SIG-M5 (cell line): ENCODE data around the gene CDPF1.
"Not testable (repeated sequence)": the region's sequence is repeated elsewhere in the genome, so short reads cannot be mapped to it uniquely, and the experiment has no call there.

Experiments used
- DNase-seq: peaks from one replicate; lab custom pipeline; 2025; lab: John Stamatoyannopoulos, UW

The CDPF1 gene

DNA sequence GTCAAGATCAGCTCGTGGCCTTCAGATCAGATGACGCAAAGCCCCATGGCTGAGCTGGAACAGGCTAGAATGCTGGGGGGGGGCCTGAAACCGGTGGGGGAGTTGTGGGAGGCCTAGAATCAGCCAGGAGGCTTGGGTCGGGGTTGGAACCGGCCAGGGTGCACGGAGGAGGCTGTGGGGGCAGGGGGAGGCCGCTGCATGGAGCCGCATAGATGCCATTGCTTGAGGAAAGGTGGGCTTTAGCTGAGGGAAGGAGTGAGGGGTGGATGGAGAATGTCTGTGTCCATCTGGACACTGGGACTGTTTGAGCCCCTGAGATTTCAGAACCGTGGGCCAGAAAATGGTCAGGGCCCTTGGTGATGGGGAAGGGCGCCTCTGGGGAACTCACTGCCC, 25.2 kb downstream of the CDPF1 start:
- no peak for DNase-seq

DNA sequence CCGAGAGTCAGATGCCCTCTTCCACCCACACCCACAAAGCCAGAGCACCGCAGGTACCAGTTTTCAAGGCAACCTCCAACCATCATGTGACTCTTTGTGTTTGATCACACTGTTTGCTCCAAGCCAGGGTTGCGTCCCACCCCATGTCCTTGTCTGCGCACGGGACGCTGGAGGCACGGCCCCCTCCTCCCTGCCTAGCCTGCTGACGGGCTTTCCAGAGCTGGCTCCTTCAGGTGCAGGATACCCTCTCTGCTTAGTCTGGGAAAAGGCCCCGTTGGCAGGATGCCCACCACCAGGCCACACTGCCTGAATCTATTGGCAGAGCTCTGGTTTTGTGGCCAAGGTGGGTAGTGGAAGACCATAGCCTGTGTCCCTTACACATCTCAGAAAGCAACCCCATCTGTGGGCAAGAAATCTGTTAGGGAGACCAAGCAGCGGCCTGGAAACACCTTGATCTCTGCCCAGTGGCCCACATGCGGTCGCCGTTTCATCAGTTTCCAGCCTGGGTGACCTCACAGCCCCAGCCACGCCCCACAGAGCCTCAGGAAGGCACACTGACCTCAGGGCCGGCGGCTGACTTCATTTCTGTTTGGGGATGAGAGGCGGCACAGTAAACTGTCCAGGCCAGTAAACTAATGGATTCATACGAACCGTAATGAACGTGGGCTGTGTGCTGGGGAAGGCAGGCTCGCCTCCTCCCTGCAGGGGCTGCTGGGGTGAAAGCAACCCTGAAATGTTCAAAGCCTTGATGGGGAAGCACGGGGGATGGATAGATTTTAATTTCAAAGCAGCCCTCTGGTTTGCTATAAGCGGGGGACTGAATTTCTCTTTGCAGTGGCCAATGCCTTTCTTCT, 25.8 kb downstream of the CDPF1 start:
- no peak for DNase-seq

DNA sequence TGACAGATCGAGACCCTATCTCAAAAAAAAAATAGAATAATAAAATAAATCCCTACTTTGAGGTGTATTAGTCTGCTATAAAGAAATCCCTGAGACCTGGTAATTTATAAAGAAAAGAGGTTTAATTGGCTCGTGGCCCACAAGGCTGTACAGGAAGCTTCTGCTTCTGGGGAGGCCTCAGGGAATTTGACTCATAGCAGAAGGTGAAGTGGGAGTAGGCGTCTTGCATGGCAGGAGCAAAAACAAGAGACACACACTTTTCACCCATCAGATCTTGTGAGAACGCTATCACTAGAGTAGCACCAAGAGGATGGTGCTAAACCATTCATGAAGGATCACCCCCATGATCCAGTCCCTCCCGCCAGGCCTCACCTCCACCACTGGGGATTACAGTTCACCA, 29.2 kb downstream of the CDPF1 start:
- DNase-seq: no peak

DNA sequence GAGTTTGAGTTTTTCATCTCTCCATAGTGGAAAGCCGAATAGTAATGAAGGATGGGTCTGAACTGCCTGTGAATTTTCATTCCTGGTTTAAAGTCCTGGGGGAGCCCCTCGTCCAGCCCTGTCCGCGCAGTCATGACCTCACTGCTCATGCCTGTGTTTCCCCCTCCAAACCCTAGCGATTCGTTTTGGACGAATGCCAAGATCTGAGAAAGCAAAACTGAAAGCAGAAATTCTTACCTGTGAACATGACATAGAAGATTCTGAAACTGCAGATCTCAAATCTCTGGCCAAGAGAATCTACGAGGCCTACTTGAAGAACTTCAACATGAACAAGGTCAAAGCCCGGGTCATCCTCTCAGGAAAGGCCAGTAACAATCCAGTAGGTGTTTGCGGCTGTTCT, 30.5 kb downstream of the CDPF1 start:
- DNase-seq: no peak

DNA sequence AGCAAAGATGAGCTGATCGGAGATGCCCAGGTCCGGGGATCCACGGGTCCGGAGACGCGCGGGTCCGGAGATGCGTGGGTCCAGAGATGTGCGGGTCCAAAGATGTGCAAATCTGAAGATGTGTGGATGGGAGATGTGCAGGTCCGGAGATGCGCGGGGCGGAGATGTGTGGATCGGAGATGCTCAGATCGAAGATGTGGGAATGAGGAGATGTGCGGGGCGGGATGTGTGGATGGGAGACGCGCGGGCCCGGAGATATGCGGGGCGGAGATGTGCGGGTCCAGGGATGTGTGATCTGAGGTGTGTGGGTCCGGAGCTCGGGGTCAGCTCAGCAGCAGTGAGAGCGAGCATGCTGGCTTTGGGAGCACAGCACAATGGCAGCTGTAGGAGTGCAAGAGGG, 35.5 kb downstream of the CDPF1 start:
- DNase-seq: no peak

DNA sequence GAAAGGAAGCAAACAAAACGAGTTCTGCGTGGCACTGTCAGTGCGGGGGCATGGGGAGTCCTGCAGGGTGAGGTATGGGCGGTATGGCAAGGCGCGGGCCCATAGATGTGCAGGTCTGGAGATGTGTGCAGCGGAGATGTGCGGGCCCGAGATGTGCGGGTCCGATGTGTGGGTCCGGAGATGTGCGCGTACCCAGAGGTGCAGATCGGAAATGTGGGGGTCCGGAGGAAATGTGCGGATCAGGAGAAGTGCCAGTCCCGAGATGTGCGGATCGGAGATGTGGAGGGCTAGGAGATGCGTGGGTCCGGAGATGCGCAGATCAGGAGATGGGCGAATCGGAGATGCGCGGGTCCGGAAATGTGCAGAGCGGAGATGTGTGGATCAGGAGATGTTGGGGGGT, 35.9 kb downstream of the CDPF1 start:
- no peak for DNase-seq

DNA sequence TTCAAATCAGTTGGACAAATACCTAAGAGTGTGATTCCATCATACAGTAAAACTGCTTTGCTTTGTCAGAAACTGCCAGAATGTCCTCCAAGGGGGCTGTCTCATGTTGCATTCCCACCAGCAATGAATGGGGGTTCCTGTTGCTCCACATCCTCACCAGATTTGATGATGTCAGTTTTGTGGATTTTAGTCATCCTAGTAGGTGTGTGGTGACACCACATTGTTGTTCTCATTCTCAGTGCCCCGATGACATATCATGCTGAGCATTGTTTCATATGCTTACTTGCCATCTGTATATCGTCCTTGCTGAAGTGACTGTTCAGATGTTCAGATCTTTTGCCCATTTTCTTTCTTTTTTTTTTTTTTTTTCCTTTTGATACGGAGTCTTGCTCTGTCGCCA, 37.0 kb downstream of the CDPF1 start:
- no peak for DNase-seq

DNA sequence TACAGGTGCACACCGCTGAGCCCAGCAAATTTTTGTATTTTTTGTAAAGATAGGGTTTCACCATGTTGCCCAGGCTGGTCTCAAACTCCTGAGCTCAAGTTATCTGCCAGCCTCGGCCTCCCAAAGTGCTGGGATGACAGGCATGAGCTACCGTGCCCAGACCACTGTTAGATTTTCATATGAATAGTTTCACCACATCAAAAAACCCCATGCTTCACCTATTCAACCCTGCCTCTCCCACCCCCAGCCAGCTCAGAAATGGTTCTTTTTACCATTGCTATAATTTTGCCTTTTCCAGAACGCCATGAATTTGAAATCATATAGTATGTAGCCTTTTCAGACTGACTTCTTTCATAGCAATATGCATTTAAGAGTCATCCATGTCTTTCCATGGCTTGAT, 37.9 kb downstream of the CDPF1 start:
- DNase-seq: no peak

DNA sequence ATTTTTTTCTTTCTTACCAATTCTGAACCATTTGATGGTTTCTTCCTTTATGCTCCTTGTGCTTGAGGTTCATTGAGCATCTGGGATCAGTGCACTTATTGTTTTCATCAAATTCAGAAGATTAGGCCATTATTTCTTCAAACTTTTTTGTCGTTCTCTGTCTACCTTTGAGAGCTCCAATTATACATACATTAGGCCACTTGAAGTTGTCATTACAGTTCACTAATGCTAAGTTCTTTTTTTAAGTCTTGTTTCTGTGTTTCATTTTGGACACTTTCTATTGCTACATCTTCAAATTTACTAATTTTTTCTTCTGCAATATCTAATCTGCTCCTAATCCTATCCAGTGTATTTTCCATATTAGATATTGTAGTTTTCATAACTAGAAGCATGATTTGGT, 40.8 kb downstream of the CDPF1 start:
- DNase-seq: no peak

DNA sequence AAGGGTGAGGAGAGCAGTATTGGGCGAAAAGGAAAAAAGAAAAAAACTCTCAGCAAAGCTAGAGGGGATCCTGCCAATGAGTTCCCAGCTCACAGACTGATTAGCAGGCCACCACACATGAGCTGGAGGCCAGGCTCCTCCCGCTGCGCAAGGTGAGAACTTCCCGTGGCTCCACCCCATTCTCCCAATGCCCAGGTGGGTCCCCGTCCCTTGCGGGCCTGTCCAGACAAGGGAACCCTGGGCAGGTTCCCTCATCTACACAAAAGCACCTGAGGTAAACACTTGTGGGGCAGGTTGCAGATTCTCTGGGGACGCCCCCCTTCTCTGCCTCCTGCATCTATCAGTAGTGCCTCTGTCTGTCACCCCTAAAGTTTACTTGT, 46.5 kb downstream of the CDPF1 start:
- no peak for DNase-seq

DNA sequence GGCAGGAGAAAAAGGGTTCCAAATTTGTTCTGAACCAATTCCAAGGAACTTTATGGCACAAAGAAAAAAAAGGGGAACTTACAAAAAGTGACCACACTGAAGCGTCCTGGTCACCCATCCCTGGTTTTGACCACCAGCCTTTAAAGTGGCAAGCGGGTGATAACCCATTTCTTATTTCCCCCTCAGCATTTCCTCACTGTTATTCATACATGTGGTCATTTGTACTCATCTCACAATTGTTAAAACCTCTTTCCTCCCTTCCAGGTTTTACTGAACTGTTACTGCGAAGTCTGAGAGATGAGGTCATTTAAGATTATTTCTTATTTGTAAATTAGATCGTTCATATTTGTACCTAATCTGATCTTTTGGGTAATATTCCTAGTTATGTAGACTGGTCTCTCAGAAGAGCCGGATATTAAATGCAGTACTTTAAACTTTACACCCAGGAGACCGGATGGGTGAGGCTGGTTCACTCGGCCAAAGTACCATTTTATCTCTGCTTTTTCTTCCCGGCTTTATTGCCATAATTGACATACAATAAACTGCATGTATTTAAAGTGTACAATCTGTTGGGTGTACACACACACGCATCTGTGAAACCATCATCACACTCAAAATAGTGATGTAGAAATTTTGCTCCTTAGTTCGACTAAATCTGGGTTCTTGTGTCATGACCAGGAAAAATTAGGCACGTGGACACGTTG, 47.0 kb downstream of the CDPF1 start:
- no peak for DNase-seq

DNA sequence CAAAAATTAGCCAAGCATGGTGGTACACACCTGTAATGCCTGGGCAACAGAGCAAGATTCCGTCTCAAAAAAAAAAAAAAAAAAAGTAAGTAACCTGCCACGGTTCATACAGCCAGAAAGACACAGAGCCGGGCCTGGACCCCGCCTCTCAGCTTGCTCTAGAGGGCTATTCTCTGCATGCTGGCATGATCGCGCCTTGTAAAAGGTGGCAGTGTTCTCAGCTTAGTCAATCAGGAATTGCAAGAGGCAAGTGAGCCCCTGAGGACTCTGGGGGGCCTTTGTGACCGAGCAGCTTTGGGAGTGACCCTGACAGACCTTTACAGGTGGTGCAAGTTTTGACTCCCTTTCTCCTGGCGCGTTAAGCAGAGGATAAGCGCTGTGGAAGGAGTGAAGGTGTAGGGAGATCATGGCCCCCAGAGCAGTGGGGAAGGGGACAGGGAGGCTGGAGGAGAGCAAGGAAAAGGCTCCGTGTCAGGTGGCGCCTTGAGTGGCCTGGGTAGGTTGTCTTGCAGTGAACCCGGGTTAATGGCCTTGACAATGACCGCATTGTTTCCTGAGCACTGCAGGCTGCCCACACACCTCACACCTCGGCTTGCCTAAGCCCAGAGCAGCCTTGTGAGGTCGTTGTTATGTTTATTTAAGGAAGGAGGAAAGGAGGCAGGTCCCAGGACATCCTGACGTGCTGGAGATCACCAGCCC, 48.9 kb downstream of the CDPF1 start:
- no peak for DNase-seq

DNA sequence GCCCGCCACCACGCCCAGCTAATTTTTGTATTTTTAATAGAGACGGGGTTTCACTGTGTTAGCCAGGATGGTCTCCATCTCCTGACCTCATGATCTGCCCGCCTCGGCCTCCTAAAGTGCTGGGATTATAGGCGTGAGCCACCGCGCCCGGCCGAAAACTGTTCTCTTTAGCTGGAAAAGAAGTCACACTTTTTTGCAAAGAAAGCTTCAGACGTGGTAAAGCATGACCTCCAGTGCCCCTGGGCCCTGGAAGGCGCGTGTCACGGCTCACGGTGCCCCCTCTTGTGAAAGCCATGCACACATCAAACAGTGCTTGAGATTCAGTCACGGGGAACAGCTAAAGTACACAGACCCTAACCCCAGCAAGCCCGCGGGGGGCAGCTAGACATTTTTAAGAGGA, 51.3 kb downstream of the CDPF1 start:
- DNase-seq: not testable (repeated sequence)

DNA sequence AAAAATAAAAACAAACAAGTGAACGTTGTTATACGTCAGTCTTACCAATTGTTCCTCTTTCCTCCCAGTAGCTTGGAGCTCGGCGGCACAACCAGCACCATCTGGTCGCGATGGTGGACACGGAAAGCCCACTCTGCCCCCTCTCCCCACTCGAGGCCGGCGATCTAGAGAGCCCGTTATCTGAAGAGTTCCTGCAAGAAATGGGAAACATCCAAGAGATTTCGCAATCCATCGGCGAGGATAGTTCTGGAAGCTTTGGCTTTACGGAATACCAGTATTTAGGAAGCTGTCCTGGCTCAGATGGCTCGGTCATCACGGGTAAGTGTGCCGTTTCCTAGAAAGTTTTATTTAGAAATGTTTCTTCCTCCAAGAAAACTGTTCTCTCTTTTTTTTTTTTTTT, 51.8 kb downstream of the CDPF1 start:
- DNase-seq: no peak

DNA sequence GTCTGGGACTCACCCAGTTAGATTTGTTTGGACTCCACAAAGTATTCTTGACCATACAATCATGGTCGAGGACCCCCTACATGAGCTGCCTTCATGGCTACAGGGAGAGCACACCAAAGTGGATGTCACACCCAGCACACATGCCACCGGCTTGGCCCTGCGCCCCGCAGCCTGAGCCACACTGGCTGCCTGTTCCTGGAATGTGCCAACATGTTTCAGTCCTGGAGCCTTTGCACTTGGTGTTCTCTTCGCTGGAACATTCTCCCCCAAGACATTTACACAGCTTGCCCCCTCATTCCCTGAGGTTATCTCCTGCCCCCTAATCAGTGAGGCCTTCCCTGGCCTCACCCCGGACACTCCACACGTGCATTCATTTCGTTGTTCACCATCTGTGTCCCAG, 53.8 kb downstream of the CDPF1 start:
- no peak for DNase-seq

DNA sequence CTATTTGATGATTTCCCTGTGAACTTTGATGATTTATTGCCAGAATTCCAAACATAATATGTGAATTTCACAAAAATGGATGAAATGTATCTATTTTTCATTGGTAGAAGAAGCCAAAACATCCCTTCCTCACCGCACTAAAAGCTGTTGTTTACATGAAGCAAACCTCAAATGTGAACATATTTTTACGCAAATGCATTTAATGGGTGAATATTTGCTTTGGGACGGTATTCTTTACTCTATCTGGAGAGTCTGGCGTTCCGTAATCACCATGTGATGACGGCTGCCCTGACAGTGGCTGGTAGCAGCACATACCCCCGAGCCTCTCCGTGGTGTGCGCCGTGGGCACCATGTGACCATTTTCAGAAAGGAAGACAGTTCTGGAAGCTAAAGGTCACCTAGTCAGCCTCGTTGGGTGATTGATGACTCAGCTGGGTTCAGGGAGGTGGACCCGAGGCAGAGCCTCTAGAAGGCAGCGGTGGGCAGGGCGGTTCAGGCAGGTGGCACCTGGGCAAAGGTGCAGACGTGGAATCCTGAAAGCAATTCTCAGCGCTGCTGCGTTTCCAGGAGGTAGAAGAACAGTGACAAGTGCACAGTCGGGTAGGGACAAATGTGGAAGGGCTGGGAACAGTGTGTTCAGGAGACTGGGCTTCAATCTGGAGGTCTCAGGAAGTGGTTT, 54.5 kb downstream of the CDPF1 start:
- DNase-seq: no peak
